Measurements from ENCODE around the gene SH2B3.
"Not testable (repeated sequence)": the region's sequence is repeated elsewhere in the genome, so short reads cannot be mapped to it uniquely, and the experiment has no call there.

Gene SH2B3

DNA sequence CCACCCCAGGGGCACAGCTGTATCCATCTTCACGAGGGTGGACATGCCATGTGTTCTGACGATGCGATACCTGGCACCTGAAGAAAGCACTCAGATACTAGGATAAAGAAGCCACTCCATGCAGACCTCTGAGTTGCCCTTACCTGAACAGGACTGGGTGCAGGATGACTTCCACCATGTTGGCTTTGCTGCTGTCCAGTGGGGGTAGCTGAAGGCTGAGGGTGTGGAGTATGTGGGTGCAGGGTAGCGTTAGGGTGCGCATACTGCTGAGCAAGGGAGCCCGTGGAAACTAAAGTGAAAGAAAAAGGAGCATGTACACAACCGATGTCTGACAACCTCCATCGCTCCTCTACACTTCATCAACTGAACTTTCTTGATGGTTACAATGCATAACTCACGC lies 51.3 kb downstream of the SH2B3 start:
- TF ChIP-seq CTCF (IDR thresholded peaks at IDR 0.05; ENCODE audit: borderline replicate concordance, insufficient read depth, low read depth, low read length): no peak
- H3K4me3 ChIP-seq (ENCODE audit: low read depth, low read length): no peak overlapping the region

- TF ChIP-seq CTCF (IDR thresholded peaks at IDR 0.05; ENCODE audit: borderline replicate concordance, insufficient read depth, low read depth, low read length): no peak
- no peak overlapping the region for H3K4me3 ChIP-seq (ENCODE audit: low read depth, low read length)
Measured at GRCh38 chr12:111457577-111457976, 51.9 kb downstream of the SH2B3 start.

GRCh38 chr12:111458546-111459172 lies 52.9 kb downstream of the SH2B3 start:
- no peak for TF ChIP-seq CTCF (IDR thresholded peaks at IDR 0.05; ENCODE audit: borderline replicate concordance, insufficient read depth, low read depth, low read length)
- H3K4me3 ChIP-seq (ENCODE audit: low read depth, low read length): no peak overlapping the region

GRCh38 chr12:111460111-111460510 lies 54.4 kb downstream of the SH2B3 start:
- H3K4me3 ChIP-seq (ENCODE audit: low read depth, low read length): not testable (repeated sequence)

GRCh38 chr12:111462210-111462769 lies 56.6 kb downstream of the SH2B3 start:
- no peak for TF ChIP-seq CTCF (IDR thresholded peaks at IDR 0.05; ENCODE audit: borderline replicate concordance, insufficient read depth, low read depth, low read length)
- no peak overlapping the region for H3K4me3 ChIP-seq (ENCODE audit: low read depth, low read length)

DNA sequence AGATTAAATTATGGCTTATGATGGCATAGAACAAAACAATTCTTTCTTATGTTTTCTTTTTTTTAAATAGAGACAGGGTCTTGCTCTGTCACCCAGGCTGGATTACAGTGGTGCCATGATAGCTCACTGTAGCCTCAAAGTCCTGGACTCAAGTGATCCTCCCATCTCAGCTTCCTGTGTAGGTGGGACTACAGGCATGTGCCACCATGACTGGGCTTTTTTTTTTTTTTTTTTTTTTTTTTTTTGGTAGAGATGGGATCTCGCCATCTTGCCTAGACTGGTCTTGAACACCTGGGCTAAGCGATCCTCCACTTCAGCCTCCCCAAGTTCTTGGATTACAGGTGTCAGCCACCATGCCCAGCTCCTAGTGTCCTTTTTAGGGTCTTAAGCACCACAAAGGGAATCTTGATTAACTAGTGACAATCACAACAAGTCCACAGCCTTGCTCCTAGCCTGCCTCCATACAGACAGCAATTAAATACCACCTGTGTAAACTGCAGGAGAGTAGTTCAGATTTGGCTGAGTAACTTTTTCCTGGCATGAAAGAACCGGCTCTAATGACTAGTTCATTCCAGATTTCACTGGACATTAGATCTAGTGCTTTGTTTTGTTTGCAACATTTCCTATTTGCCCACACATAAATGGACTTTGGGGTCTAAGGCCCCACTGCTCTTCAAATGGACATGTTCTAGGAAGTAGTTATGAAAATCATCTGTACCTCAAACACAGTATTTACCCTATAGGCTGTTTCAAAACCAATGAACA lies 61.6 kb downstream of the SH2B3 start:
- no peak overlapping the region for H3K4me3 ChIP-seq (ENCODE audit: low read depth, low read length)
- TF ChIP-seq CTCF (IDR thresholded peaks at IDR 0.05; ENCODE audit: borderline replicate concordance, insufficient read depth, low read depth, low read length): no peak

DNA sequence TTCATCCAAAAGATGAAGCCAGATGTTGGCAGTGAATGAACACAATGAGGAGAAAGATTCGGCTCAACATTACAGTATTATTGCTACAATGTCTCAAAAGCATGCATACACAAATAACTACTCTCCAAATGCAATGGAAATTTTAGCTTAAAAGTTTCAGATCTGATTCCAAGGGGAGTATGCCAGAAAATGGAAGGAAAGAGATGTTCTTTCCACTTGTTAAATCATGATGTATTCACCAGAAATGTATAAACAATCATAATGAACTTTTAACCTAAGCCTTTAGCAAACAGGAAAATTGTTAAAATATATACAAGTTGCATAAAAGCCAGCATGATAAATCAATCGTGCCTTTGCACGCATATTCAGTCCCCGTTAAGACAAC lies 62.1 kb downstream of the SH2B3 start:
- H3K4me3 ChIP-seq (ENCODE audit: low read depth, low read length): no peak overlapping the region
- TF ChIP-seq CTCF (IDR thresholded peaks at IDR 0.05; ENCODE audit: borderline replicate concordance, insufficient read depth, low read depth, low read length): no peak
